Neuronal stem cell (in vitro differentiated cells): ENCODE results near the gene CELA2B.

Experiments used
- DNase-seq: peaks from one replicate; pipeline ENCODE4 v3.0.0-alpha.2; 2013; ENCODE audit warnings: low spot score
- H2AFZ ChIP-seq: one replicate; pipeline ENCODE4 v1.6.1; 2013; ENCODE audit warnings: mild to moderate bottlenecking, low read length, inconsistent platforms
- H2AK5ac ChIP-seq: 2 replicates; pipeline ENCODE4 v1.6.1; 2013; ENCODE audit warnings: low read depth, mild to moderate bottlenecking, inconsistent platforms, low read length, moderate library complexity, mixed read lengths
- H2BK120ac ChIP-seq: 2 replicates; pipeline ENCODE4 v1.6.1; 2013; ENCODE audit warnings: low read depth, mild to moderate bottlenecking, inconsistent platforms, low read length, moderate library complexity, mixed read lengths
- H2BK12ac ChIP-seq: one replicate; pipeline ENCODE4 v1.6.1; 2013; ENCODE audit warnings: low read length, inconsistent platforms
- H2BK15ac ChIP-seq: 2 replicates; pipeline ENCODE4 v1.6.1; 2013; ENCODE audit warnings: mild to moderate bottlenecking, low read length, inconsistent platforms, mixed read lengths
- H2BK5ac ChIP-seq: one replicate; pipeline ENCODE4 v1.6.1; 2013; ENCODE audit warnings: inconsistent platforms, mild to moderate bottlenecking, low read length, moderate library complexity
- H3K14ac ChIP-seq: one replicate; pipeline ENCODE4 v1.6.1; 2013; ENCODE audit warnings: low read length, inconsistent platforms
- H3K18ac ChIP-seq: 2 replicates; pipeline ENCODE4 v1.6.1; 2013; ENCODE audit warnings: low read length, inconsistent platforms
- H3K23ac ChIP-seq: 2 replicates; pipeline ENCODE4 v1.6.1; 2013; ENCODE audit warnings: low read depth, mild to moderate bottlenecking, mixed read lengths, low read length, inconsistent platforms; ENCODE audit not compliant: poor library complexity
- H3K27ac ChIP-seq: replicated peaks from 3 replicates; pipeline ENCODE4 v1.5.1; 2013; ENCODE audit warnings: low read length, inconsistent platforms
- H3K27me3 ChIP-seq, 3 experiments: 2 replicates each; pipeline ENCODE4 v1.6.1; 2013; ENCODE audit warnings: low read length in 3 of 3, mild to moderate bottlenecking in 2 of 3, inconsistent platforms in 1 of 3, low read depth in 1 of 3, mixed read lengths in 1 of 3, moderate library complexity in 1 of 3; ENCODE audit not compliant: control insufficient read depth in 3 of 3, insufficient read depth in 3 of 3
- H3K36me3 ChIP-seq, 2 donors: replicated peaks in 1 of 2; 2 replicates each; pipeline ENCODE4 v1.6.1; 2013; ENCODE audit warnings: low read length in 2 of 2; ENCODE audit not compliant: control insufficient read depth in 2 of 2, insufficient read depth in 2 of 2
- H3K4ac ChIP-seq: 2 replicates; pipeline ENCODE4 v1.6.1; 2013; ENCODE audit warnings: inconsistent platforms, mild to moderate bottlenecking, low read length, moderate library complexity
- H3K4me1 ChIP-seq, 2 donors: 1 replicate in 1 of 2; 2 replicates in 1 of 2; pipeline ENCODE4 v1.6.1; 2013; ENCODE audit warnings: low read length in 2 of 2, low read depth in 1 of 2; ENCODE audit not compliant: control insufficient read depth in 2 of 2, insufficient read depth in 1 of 2
- H3K4me2 ChIP-seq: one replicate; pipeline ENCODE4 v1.6.1; 2013; ENCODE audit warnings: mild to moderate bottlenecking, low read length, inconsistent platforms; ENCODE audit not compliant: insufficient read depth, poor library complexity, severe bottlenecking
- H3K4me3 ChIP-seq, 2 donors: 2 replicates each; pipeline ENCODE4 v1.5.1; 2013; ENCODE audit warnings: low read length in 2 of 2, mild to moderate bottlenecking in 2 of 2, inconsistent platforms in 1 of 2, moderate library complexity in 1 of 2
- H3K79me1 ChIP-seq: one replicate; pipeline ENCODE4 v1.6.1; 2013; ENCODE audit warnings: low read depth, mild to moderate bottlenecking, inconsistent platforms, low read length, moderate library complexity
- H3K9ac ChIP-seq: one replicate; pipeline ENCODE4 v1.6.1; 2013; ENCODE audit warnings: mild to moderate bottlenecking, low read depth, low read length, inconsistent platforms; ENCODE audit not compliant: poor library complexity
- H3K9me3 ChIP-seq, 2 donors: replicated peaks in 1 of 2; 2 replicates each; pipeline versions ENCODE3 to v1.6.1; 2013; ENCODE audit warnings: low read length in 2 of 2, mild to moderate bottlenecking in 2 of 2, inconsistent platforms in 1 of 2, low read depth in 1 of 2, mixed read lengths in 1 of 2, moderate library complexity in 1 of 2; ENCODE audit not compliant: control insufficient read depth in 2 of 2, insufficient read depth in 1 of 2
- H4K8ac ChIP-seq: one replicate; pipeline ENCODE4 v1.6.1; 2013; ENCODE audit warnings: low read depth, mild to moderate bottlenecking, inconsistent platforms, low read length, moderate library complexity
- H4K91ac ChIP-seq: one replicate; pipeline ENCODE4 v1.6.1; 2013; ENCODE audit warnings: low read length, low read depth, mild to moderate bottlenecking, inconsistent platforms; ENCODE audit not compliant: poor library complexity
- WGBS, 2 donors: extraction: QIAGEN DNeasy Blood & Tissue Kit; methylation state at CpG; one replicate each; pipeline ENCODE4 v1.1.7; 2013; ENCODE audit warnings: missing lambda C conversion rate in 2 of 2, mixed read lengths in 1 of 2; ENCODE audit not compliant: insufficient read length in 2 of 2, insufficient replicate concordance in 1 of 2; ENCODE audit errors: extremely low coverage in 2 of 2; 5-methylcytosine and 5-hydroxymethylcytosine counted together

The CELA2B gene

DNA sequence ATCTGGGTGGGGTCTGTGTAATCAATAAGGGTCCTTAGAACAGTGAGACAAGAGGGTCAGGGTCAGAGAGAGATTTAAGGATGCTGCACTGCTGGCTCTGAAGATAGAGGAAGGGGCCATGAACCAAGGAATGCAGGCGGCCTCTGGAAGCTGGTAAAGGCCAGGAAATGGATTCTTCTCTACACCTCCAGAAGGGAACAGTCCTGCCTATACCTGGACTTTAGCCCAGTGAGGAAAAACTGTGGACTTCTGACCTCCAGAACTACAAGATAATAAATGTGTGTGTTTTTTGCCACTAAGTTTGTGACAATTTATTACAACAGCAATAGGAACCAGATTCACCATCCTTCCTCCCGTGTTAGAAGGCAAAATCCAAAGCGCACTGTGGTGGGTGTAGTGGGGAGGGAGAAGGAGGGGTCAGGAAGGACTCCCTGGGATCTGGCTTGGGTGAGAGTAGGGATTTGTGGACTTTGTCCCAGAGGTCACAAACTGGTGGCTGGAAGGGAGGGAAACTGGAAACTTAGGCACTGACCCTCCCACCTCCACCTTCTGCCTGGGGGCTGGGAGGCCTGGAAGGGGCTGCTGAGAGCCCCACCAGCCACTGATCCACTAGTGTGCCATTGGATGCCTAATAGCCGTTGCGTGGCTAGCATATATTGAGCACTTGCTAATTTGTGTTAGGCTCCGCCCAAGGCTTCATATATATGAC, 24.7 kb upstream of the CELA2B start:
- no peak overlapping the region for H2BK12ac ChIP-seq
- H4K8ac ChIP-seq: no peak overlapping the region
- H3K4ac ChIP-seq: no peak overlapping the region
- no peak overlapping the region for H2AK5ac ChIP-seq
- no peaks in the 10 kb centered on the region for H3K36me3 ChIP-seq
- peaks cover 3 to 8% of the 10 kb centered on the region in 2 donors for H3K9me3 ChIP-seq
- H3K27me3 ChIP-seq: peaks cover 0 to 10% (median 0%) of the 10 kb centered on the region in 3 experiments
- no peaks in the 10 kb centered on the region for H3K4me1 ChIP-seq
- H3K14ac ChIP-seq: no peak overlapping the region
- WGBS, 2 donors: no CpG with 5 or more reads among the region's 6 CpGs
- H3K4me2 ChIP-seq: no peak overlapping the region
- peak overlapping the region in 1 of 2 donors; percentile 44 for H3K4me3 ChIP-seq
- no peak overlapping the region for H2BK5ac ChIP-seq
- no peak overlapping the region for H4K91ac ChIP-seq
- H2AFZ ChIP-seq: no peak overlapping the region
- no peak overlapping the region for H3K27ac ChIP-seq
- H3K18ac ChIP-seq: no peak overlapping the region
- no peaks in the 10 kb centered on the region for H3K79me1 ChIP-seq
- H2BK120ac ChIP-seq: no peak overlapping the region
- DNase-seq: no peak
- H3K23ac ChIP-seq: no peak overlapping the region
- H2BK15ac ChIP-seq: no peak overlapping the region
- no peak overlapping the region for H3K9ac ChIP-seq

DNA sequence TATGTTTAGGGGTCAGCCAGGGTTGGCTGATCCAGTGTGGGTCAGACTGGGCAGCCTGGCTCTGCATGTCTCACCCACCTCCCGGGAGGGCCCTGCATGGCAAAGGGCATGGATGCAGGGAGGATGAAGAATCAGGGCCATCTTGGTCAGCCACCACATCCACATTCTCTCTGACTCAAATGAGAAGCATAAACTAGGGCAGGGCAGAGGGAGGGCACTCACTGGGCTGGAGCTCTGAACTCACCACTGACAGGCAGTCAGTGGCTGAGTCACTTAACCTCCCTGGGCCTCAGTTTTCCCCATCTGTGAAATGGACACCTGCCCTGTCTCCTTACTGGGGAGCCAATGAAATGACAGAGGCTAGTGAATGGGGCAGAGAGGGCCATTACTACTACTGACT, 23.7 kb upstream of the CELA2B start:
- Histone ChIP-seq H3K23ac (no peak overlapping the region), H3K18ac (no peak overlapping the region), H3K9me3 (peaks cover 3 to 8% of the 10 kb centered on the region in 2 donors), H4K91ac (no peak overlapping the region), H2BK5ac (no peak overlapping the region), H3K27ac (no peak overlapping the region), H2BK12ac (no peak overlapping the region), H3K36me3 (no peaks in the 10 kb centered on the region), H2AFZ (no peak overlapping the region), H3K79me1 (no peaks in the 10 kb centered on the region), H3K4ac (no peak overlapping the region), H3K4me3 (peak overlapping the region in 1 of 2 donors; percentile 8), H2AK5ac (no peak overlapping the region), H3K4me1 (no peaks in the 10 kb centered on the region), H3K4me2 (no peak overlapping the region), H4K8ac (no peak overlapping the region), H2BK15ac (no peak overlapping the region), H3K14ac (peak overlapping the region; percentile 9), H3K9ac (no peak overlapping the region), H2BK120ac (no peak overlapping the region), H3K27me3 (peaks cover 0 to 12% (median 0%) of the 10 kb centered on the region in 3 experiments)
- no peak for DNase-seq
- WGBS, 2 donors: no CpG with 5 or more reads among the region's 1 CpG

DNA sequence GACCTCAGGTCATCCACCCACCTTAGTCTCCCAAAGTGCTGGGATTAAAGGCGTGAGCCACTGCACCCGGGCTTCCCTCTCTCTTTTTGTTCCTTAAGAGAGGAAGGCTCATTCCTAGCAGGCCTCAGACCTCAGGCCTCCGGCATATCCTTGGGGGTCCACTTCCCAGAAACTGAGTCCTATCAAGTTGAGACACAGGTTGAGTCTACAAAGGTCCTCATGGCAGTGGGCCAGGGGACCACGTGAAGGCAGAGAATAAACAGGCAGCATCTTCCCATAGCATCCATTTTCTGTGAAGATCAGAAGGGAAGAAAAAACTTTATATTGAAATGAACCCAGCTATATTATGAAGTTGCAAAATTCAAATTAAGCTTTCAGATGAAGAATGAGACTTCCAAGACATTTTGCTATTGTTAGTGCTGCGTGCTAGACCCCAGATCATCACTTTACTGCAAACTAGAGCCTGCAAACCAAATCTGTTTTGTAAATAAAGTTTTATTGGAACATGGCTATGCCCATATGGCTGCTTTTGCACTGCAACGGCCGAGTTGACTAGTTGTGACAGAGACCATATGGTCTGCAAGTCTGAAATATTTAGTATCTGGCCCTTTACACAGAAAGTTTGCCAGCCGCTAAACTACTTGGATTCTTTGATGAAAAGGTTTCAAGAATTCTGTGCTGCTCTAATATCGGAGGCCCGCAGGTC, 22.9 kb upstream of the CELA2B start:
- H3K79me1 ChIP-seq: no peaks in the 10 kb centered on the region
- H2AK5ac ChIP-seq: no peak overlapping the region
- no peaks in the 10 kb centered on the region for H3K36me3 ChIP-seq
- H3K4me1 ChIP-seq: no peaks in the 10 kb centered on the region
- H3K18ac ChIP-seq: no peak overlapping the region
- no peak overlapping the region for H2BK15ac ChIP-seq
- H4K8ac ChIP-seq: no peak overlapping the region
- no peak overlapping the region for H3K27ac ChIP-seq
- no peak overlapping the region for H4K91ac ChIP-seq
- H3K23ac ChIP-seq: no peak overlapping the region
- DNase-seq: no peak
- H3K9ac ChIP-seq: no peak overlapping the region
- H2BK5ac ChIP-seq: no peak overlapping the region
- H3K14ac ChIP-seq: no peak overlapping the region
- no peak overlapping the region for H2AFZ ChIP-seq
- no peak overlapping the region for H3K4me3 ChIP-seq
- peaks cover 3 to 8% of the 10 kb centered on the region in 2 donors for H3K9me3 ChIP-seq
- no peak overlapping the region for H2BK12ac ChIP-seq
- no peak overlapping the region for H2BK120ac ChIP-seq
- peaks cover 0 to 11% (median 0%) of the 10 kb centered on the region in 3 experiments for H3K27me3 ChIP-seq
- H3K4me2 ChIP-seq: no peak overlapping the region
- WGBS, 2 donors: no CpG with 5 or more reads among the region's 10 CpGs
- no peak overlapping the region for H3K4ac ChIP-seq

DNA sequence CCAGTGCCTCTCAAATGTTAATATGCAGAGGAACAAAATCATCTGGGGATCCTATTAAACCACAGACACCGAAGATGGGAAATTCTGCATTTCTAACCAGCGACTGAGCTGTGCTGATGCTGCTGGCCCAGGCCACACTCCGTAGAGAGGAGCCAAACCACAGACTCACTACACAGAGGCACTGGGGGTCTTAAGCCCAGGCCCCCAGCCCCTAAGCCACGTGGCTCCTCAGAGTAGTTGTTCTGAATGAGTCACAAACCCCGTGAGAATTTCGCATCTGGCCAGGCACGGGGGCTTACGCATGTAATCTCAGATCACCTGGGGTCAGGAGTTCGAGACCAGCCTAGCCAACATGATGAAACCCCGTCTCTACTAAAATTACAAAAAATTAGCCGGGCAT, 22.2 kb upstream of the CELA2B start:
- Histone ChIP-seq H3K9ac (no peak overlapping the region), H2BK5ac (no peak overlapping the region), H3K4ac (no peak overlapping the region), H3K36me3 (no peaks in the 10 kb centered on the region), H3K14ac (no peak overlapping the region), H3K27ac (no peak overlapping the region), H4K91ac (no peak overlapping the region), H2AK5ac (no peak overlapping the region), H4K8ac (no peak overlapping the region), H2BK120ac (no peak overlapping the region), H3K27me3 (peaks cover 0 to 14% (median 0%) of the 10 kb centered on the region in 3 experiments), H3K79me1 (no peaks in the 10 kb centered on the region), H3K23ac (no peak overlapping the region), H3K18ac (no peak overlapping the region), H2BK15ac (no peak overlapping the region), H3K4me1 (no peaks in the 10 kb centered on the region), H2AFZ (no peak overlapping the region), H3K4me2 (no peak overlapping the region), H2BK12ac (no peak overlapping the region), H3K9me3 (peaks cover 3 to 8% of the 10 kb centered on the region in 2 donors), H3K4me3 (no peak overlapping the region)
- no peak for DNase-seq
- no CpG with 5 or more reads among the region's 11 CpGs for WGBS, 2 donors
